NCI-H1048 (cell line): ENCODE data around the gene ZNF554.
A peak's percentile ranks its signal among the peaks of the same experiment; 100 is the strongest.

ENCODE experiments used
- DNase-seq: peaks from one replicate; lab custom pipeline; 2025; lab: John Stamatoyannopoulos, UW

The ZNF554 gene

DNA sequence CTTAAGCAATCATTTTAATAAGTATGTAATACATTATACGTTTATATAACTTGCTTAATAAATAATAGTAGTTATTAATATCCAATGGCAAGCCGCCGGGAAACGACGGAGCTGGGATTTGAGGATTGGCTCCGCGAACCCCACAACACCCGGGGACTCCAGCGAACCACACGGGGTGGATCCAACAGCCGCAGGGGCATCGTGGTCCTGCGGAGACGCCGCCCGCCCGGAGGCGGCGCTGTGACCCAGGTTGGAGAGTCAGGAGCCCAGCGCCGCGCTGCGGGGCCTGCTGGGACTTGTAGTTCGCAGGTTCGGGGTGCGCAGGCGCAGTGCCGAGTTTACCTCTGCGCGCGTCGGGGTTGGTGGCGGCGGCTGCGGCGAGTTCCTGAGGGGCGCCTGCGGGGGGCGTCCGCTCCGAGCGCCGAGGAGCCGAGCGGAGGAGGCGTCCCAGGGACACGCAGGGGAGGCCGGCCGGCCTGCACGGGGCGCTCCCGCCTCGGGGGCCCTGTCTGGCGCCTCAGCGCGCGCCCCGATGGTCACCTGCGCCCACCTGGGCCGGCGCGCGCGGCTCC lies at the start of gene ZNF554:
ZNF554 (plus strand) TSS at position 329 of the 572 bp plus-strand sequence; CDS start at position 533, 204 bp downstream.
- DNase-seq, result peak; percentile 96

- DNase-seq, result no peak
Observed at GRCh38 chr19:2770055-2771013, 49.3 kb upstream of the ZNF554 start.

DNA sequence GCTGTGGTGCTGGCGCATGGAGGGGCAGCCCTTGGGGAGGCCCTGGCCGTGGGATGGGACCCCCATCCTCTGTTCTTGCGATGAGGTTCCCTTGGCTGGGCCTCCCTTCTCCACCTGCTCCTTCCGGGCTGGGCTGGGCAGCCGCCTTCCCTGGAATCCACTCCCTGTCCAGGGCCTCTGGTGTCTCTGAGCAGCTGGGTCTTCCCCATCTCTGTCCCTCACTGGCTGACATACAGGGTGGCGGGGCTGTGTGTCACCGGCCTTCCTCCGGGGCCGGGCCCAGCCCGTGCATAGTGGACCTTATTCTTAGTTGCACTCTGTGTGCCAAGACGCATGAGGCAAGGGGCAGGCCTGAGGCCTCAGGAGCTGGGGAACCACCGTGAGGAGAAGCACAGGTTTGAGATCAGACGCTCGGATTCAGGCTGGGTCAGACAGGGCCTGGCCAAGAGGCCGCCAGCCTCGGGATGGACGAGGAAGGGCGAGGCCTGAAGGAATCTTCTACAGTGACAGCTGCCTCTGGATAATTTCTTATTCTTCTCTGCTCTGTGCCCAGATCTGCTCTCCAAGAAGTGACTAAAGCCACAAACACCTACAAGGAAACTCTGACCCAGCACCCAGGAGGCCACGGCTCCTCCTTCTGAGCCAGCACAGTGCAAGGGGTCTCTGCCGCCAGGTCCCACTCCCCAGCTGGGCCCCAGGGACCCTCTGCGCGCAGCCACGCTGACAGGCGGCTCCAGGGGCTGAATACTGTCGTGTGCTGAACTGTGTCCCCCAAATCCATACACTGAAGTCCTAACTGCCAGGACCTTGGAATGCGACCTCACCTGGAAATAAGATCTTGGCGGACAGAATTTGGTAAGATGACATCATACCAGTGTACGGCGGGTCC lies 47.6 kb upstream of the ZNF554 start:
- DNase-seq, result no peak

GRCh38 chr19:2774083-2774679 lies 45.5 kb upstream of the ZNF554 start:
- DNase-seq, result no peak

DNA sequence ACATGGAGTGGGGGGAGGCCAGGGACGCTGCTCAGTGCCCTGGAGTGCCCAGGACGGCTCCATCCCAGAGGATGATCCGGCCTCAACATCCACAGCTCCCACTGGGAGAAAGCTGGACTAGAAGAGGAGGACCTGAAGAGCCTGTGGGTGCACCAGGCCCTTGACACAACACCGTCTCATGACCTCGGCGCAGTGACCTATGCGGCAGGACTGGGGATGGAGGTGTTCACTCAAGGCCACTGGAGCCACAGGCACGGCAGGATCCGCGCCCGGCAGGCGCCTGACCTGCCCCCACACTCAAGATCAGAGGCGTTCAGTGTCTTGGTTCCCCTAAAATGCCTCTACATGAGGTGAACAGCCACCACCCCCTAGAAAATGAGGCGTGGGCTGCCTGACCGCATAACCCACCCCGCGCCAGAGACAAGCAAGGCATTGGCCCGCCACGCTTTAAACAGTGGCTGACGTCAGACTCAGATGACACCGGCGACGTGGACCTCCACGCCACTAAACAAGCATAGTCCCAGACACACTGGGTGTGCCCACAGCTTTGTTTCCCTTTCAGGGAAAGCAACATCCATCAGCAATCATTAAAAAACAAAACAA lies 44.6 kb upstream of the ZNF554 start:
- DNase-seq, result no peak

GRCh38 chr19:2775556-2776430 lies 43.9 kb upstream of the ZNF554 start:
- no peak for DNase-seq

DNA sequence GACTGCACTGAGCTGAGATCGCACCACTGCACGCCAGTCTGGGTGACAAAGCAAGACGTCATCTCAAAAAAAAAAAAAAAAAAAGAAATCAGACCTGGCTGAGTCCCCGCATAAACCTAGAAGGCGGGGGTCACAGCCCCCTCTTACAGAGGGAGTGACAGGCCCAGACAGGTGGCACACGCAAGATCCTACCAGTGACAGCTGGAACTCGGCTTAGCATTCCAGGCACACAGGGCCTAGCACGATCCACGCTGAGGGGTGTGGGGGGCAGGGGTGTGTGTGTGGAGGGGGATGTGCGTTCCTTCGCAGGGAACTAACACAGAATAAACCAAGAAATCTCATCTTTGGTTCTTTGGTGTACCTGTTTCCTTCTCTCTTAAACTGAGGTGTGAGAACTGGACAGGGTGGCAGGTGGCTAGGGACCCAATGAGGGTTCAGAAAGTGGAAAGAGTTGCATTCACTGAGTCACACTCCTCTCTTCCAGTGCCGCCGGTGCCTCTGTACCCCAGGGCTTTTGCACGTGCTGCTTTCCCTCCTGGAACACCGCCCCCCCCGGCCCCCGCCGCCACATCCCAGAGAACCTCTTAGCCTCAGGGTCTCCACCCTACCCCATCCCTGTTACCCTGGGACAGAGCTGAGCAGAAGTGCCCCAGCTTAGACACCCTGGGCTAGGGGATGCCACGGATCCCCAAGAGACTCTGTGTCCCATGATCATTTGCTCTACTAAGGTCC lies 41.5 kb upstream of the ZNF554 start:
- DNase-seq, result no peak

DNA sequence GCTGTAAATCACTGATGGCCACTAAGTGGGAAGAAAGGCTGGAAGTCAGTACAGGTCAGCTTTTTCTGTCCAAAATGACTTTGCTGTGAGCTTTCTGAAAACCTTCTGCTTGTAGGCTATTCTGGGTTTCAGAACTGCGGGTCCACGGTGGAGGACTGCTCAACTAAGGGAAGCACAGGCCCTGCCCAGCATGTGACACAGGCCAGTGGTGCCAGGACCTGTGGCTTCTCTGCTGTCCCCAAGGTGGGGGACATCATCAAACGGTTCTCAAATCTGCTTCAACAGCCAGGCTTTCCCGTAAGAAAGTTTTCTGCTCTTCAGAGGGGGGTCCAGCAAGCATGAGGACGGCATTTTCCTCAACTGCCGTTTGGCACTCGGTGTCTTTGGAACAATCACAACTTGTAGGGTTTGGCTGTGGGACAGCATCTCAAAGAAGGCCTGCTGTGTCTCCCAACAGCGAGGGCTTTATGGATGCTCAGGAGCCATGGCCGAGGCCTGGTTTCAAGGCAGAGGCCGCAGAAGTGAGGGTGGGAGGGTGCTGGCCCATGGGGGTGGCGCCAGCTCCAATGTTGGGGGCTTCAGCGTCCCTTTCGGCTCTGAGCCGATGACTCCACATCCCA lies 40.4 kb upstream of the ZNF554 start:
- DNase-seq, result no peak

GRCh38 chr19:2780284-2780683 lies 39.4 kb upstream of the ZNF554 start:
- no peak for DNase-seq

- no peak for DNase-seq
Observed at GRCh38 chr19:2782329-2782935, 37.2 kb upstream of the ZNF554 start.

DNA sequence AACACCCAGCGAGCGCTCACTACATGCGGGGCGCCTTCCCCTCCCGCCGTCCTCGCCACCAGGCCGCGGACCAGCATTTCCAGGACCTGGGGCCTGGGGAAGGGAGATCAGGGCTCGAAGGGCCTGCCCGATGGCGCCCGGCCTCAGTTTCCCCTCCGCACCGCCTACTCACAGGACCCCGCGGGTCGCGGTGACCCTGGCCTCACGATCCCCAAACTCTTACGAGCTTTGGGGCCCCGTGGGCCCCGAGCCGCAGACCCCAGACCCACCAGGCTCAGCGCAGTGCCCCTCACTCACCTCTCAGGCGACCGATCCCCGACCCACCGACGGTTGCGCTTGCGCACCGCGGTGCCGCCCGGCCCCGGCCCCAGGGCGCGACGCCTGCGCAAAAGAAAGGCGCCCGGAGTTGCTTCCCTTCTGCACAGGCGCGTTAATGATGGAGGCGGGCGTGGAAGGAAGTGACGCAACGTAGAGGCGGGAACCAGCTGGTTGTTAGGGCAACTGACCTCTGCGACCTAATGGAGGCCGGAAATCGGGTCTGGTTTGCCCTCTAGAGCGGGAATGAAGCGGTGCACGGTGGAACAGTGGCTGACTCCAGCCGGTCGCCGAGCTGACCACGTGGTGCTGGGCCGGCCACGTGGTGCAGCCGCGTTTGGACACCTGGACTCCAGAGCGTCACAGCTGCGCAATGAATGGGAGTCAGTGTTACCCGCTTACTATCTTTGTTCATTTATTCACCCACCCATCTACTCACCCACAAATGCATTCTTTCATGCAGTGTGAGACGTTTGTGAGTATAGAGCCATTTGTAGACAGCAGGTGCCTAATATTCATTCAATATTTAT lies 36.5 kb upstream of the ZNF554 start, which contains the start of gene SGTA:
SGTA (minus strand) TSS at position 338 of the 845 bp plus-strand sequence. CDS start 14,205 bp downstream, outside the sequence.
- peak; percentile 91 for DNase-seq

DNA sequence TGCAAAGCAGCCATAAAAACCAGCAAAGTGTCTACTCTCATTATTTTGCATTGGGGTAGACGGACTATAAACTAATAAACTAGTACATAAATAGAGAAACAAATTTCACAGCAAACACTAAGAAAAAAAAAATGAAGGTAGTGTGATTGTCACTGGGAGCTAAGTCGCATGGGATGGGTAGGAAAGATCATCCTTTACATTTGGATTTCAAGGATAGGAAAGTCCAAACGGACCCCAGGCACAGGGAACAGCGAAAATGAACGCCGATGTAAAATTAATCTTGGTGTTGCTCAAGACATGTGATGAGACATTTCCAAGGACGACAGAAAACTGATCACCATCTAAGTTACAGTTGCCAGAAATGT lies 35.9 kb upstream of the ZNF554 start:
- no peak for DNase-seq

- peak; percentile 99 for DNase-seq
Observed at GRCh38 chr19:2785244-2785997, 34.2 kb upstream of the ZNF554 start, which contains the start of gene THOP1. Gene THOP1, plus strand, starts transcription at chr19:2785503. Its CDS starts 160 bp downstream, at chr19:2785663.

- DNase-seq, result no peak
Observed at GRCh38 chr19:2787115-2787514, 32.6 kb upstream of the ZNF554 start.

DNA sequence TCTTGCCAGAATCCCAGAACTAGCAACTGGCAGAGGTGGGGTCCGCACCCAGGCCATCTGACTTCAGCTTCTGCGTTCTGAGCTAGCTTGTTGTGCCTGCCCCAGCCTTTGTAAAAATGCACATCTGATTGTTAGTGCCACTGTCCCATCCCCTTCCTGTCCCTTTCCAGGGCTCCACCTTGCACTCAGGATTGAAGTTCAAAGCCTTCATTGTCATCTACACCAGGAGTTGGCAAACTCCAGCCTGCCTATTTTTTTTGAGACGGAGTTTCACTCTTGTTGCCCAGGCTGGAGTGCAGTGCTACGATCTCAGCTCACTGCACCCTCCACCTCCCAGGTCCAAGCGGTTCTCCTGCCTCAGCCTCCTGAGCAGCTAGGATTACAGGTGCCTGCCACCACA lies 31.4 kb upstream of the ZNF554 start:
- DNase-seq, result no peak

DNA sequence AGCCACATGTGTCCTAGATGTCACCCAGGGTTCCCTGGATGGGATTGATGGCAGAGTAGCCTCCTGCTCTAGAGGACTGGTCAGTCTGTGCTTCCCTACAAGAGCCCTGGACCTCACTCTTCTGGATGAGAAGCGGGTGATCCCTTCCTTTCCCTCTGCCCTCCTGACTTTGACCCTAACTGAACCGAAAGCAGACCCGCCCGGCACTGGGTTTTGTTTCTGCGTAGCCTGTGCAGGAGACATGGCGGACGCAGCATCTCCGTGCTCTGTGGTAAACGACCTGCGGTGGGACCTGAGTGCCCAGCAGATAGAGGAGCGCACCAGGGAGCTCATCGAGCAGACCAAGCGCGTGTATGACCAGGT lies 29.5 kb upstream of the ZNF554 start:
- no peak for DNase-seq
